ENCODE data around the gene AUH. TPM values are rescaled to one million over a fixed set of nuclear protein-coding genes. Genes with fewer than 3 reads are reported as not detected.

The AUH gene
- total RNA-seq, 1 donor from 2014 or later = 8.8 TPM

- Mint-ChIP-seq H3K27me3 (ENCODE audit: low read depth) (no peaks in the 10 kb centered on the region), H3K27ac (ENCODE audit: unreplicated experiment) (no peak overlapping the region), H3K36me3 (ENCODE audit: low read depth) (no peaks in the 10 kb centered on the region), H3K4me1 (ENCODE audit: low read depth) (peaks cover 5% of the 10 kb centered on the region), H3K9me3 (ENCODE audit: low read depth) (no peaks in the 10 kb centered on the region), H3K4me3 (ENCODE audit: unreplicated experiment) (no peak overlapping the region)
- DNase-seq (ENCODE audit: low spot score) = no peak
- TF ChIP-seq CTCF (IDR thresholded peaks at IDR 0.05) = no peak
These were observed 121.0 kb downstream of the AUH start for GRCh38 chr9:91240596-91241165.

GRCh38 chr9:91239367-91240111 lies 122.2 kb downstream of the AUH start:
- H3K9me3 Mint-ChIP-seq (ENCODE audit: low read depth) = no peaks in the 10 kb centered on the region
- TF ChIP-seq CTCF (IDR thresholded peaks at IDR 0.05) = no peak
- no peak overlapping the region for H3K4me3 Mint-ChIP-seq (ENCODE audit: unreplicated experiment)
- H3K27ac Mint-ChIP-seq (ENCODE audit: unreplicated experiment) = no peak overlapping the region
- no peaks in the 10 kb centered on the region for H3K4me1 Mint-ChIP-seq (ENCODE audit: low read depth)
- H3K27me3 Mint-ChIP-seq (ENCODE audit: low read depth) = no peaks in the 10 kb centered on the region
- DNase-seq (ENCODE audit: low spot score) = no peak
- H3K36me3 Mint-ChIP-seq (ENCODE audit: low read depth) = no peaks in the 10 kb centered on the region

- Mint-ChIP-seq H3K4me3 (ENCODE audit: unreplicated experiment) (no peak overlapping the region), H3K27ac (ENCODE audit: unreplicated experiment) (no peak overlapping the region), H3K4me1 (ENCODE audit: low read depth) (no peaks in the 10 kb centered on the region), H3K36me3 (ENCODE audit: low read depth) (no peaks in the 10 kb centered on the region), H3K9me3 (ENCODE audit: low read depth) (no peaks in the 10 kb centered on the region), H3K27me3 (ENCODE audit: low read depth) (no peaks in the 10 kb centered on the region)
- TF ChIP-seq CTCF (IDR thresholded peaks at IDR 0.05) = no peak
- no peak for DNase-seq (ENCODE audit: low spot score)
These were observed 127.2 kb downstream of the AUH start for GRCh38 chr9:91234523-91234922.

- Mint-ChIP-seq H3K27ac (ENCODE audit: unreplicated experiment) (no peak overlapping the region), H3K27me3 (ENCODE audit: low read depth) (no peaks in the 10 kb centered on the region), H3K9me3 (ENCODE audit: low read depth) (peaks cover 2% of the 10 kb centered on the region), H3K4me3 (ENCODE audit: unreplicated experiment) (no peak overlapping the region), H3K4me1 (ENCODE audit: low read depth) (no peaks in the 10 kb centered on the region), H3K36me3 (ENCODE audit: low read depth) (peaks cover 2% of the 10 kb centered on the region)
- no peak for TF ChIP-seq CTCF (IDR thresholded peaks at IDR 0.05)
- no peak for DNase-seq (ENCODE audit: low spot score)
These were observed 130.1 kb downstream of the AUH start for GRCh38 chr9:91231619-91232018.

- Mint-ChIP-seq H3K9me3 (ENCODE audit: low read depth) (no peaks in the 10 kb centered on the region), H3K27ac (ENCODE audit: unreplicated experiment) (no peak overlapping the region), H3K27me3 (ENCODE audit: low read depth) (no peaks in the 10 kb centered on the region), H3K4me1 (ENCODE audit: low read depth) (peaks cover 17% of the 10 kb centered on the region), H3K36me3 (ENCODE audit: low read depth) (no peaks in the 10 kb centered on the region), H3K4me3 (ENCODE audit: unreplicated experiment) (no peak overlapping the region)
- DNase-seq (ENCODE audit: low spot score) = no peak
- TF ChIP-seq CTCF (IDR thresholded peaks at IDR 0.05) = no peak
These were observed 138.7 kb downstream of the AUH start for GRCh38 chr9:91223000-91223399.
